Loucy (cell line): Measurements from ENCODE around the gene ADAMTS4.

Source experiments
- H2AFZ ChIP-seq: fragments of 200-600 bp; sonication (generic); 2 replicates; pipeline ENCODE4 v1.6.0; 2016; ENCODE audit warnings: antibody characterized with exemption, mild to moderate bottlenecking, low read length, moderate library complexity
- H3F3A ChIP-seq: fragments of 200-600 bp; 2 replicates; pipeline ENCODE4 v1.6.0; 2016; ENCODE audit warnings: antibody characterized with exemption, low read depth, mild to moderate bottlenecking
- H3K27me3 ChIP-seq: fragments of 200-600 bp; sonication (generic); 2 replicates; pipeline ENCODE4 v1.6.1; 2014; ENCODE audit warnings: low read length, mild to moderate bottlenecking; ENCODE audit not compliant: insufficient read depth, poor library complexity, severe bottlenecking
- H3K36me3 ChIP-seq: fragments of 200-600 bp; sonication (generic); 2 replicates; pipeline ENCODE4 v1.6.1; 2016; ENCODE audit warnings: low read length; ENCODE audit not compliant: insufficient read depth
- H3K4me1 ChIP-seq: fragments of 200-600 bp; sonication (generic); 2 replicates; pipeline ENCODE4 v1.5.1; 2014; ENCODE audit warnings: low read length, mild to moderate bottlenecking; ENCODE audit not compliant: insufficient read depth, poor library complexity, severe bottlenecking
- H3K4me2 ChIP-seq: fragments of 200-600 bp; sonication (generic); 2 replicates; pipeline ENCODE4 v1.6.0; 2014; ENCODE audit warnings: antibody characterized with exemption, low read length, low read depth, mild to moderate bottlenecking; ENCODE audit not compliant: poor library complexity, severe bottlenecking
- H3K4me3 ChIP-seq: fragments of 200-600 bp; sonication (generic); 2 replicates; pipeline ENCODE4 v1.5.1; 2014; ENCODE audit warnings: low read length, mild to moderate bottlenecking, mixed read lengths; ENCODE audit not compliant: poor library complexity, severe bottlenecking
- H3K79me2 ChIP-seq: fragments of 200-600 bp; sonication (generic); 2 replicates; pipeline ENCODE4 v1.6.1; 2014; ENCODE audit warnings: low read length; ENCODE audit not compliant: insufficient read depth
- H3K9ac ChIP-seq: fragments of 200-600 bp; sonication (generic); 2 replicates; pipeline ENCODE4 v1.6.0; 2014; ENCODE audit warnings: mild to moderate bottlenecking, low read depth, low read length, moderate library complexity; ENCODE audit not compliant: poor library complexity, severe bottlenecking
- H3K9me2 ChIP-seq: fragments of 200-600 bp; sonication (generic); replicated peaks from 2 replicates; pipeline ENCODE4 v1.6.1; 2016; ENCODE audit warnings: low read depth, low read length, mixed read lengths
- H3K9me3 ChIP-seq: fragments of 200-600 bp; sonication (generic); 2 replicates; pipeline ENCODE4 v1.6.1; 2014; ENCODE audit warnings: mild to moderate bottlenecking, antibody characterized with exemption, low read length, low read depth; ENCODE audit not compliant: insufficient read depth
- H4K20me1 ChIP-seq: fragments of 200-600 bp; sonication (generic); 2 replicates; pipeline ENCODE4 v1.6.0; 2014; ENCODE audit warnings: antibody characterized with exemption, low read length, mild to moderate bottlenecking; ENCODE audit not compliant: insufficient read depth, poor library complexity, severe bottlenecking
- CTCF ChIP-seq: fragments of 200-600 bp; sonication (generic); conservative IDR thresholded peaks from 2 replicates; pipeline ENCODE4 v1.5.1; 2014; ENCODE audit warnings: mild to moderate bottlenecking, antibody characterized with exemption, low read length
- EZH2phosphoT487 ChIP-seq: fragments of 200-600 bp; IDR thresholded peaks from 2 replicates; pipeline ENCODE4 v1.6.1; 2018; ENCODE audit warnings: antibody characterized with exemption, mild to moderate bottlenecking, moderate library complexity, borderline replicate concordance

ADAMTS4 gene

GRCh38 chr1:161162806-161163205 lies 36.0 kb downstream of the ADAMTS4 start:
- Histone ChIP-seq H3F3A (no peaks in the 10 kb centered on the region), H3K4me2 (peak overlapping the region; percentile 80), H4K20me1 (no peaks in the 10 kb centered on the region), H3K27me3 (no peaks in the 10 kb centered on the region), H3K4me1 (peaks cover 36% of the 10 kb centered on the region), H3K36me3 (peaks cover 9% of the 10 kb centered on the region; the same call in 1 of the 2 replicates), H3K9me3 (no peaks in the 10 kb centered on the region), H2AFZ (no peak overlapping the region), H3K9me2 (no peaks in the 10 kb centered on the region), H3K9ac (peak overlapping the region; percentile 92), H3K4me3 (no peak overlapping the region), H3K79me2 (peaks cover 26% of the 10 kb centered on the region)
- no peak for TF ChIP-seq EZH2phosphoT487
- no peak for TF ChIP-seq CTCF

DNA sequence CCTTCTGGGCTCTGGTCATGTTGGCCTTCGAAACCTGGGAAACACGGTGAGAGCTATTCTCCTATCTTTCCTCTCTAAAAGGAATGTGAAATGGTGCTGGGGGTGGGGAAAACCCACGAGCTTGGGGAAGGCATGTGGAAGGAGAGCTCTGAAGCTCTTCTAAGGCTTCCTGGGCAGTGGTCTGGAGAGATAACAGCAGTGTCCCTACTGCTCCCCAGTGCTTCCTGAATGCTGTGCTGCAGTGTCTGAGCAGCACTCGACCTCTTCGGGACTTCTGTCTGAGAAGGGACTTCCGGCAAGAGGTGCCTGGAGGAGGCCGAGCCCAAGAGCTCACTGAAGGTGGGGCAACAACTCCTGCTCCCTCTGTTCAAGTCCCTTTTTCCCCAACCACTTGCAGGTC lies 36.8 kb downstream of the ADAMTS4 start:
- H3K9me3 ChIP-seq: no peaks in the 10 kb centered on the region
- no peak overlapping the region for H3K4me3 ChIP-seq
- peaks cover 33% of the 10 kb centered on the region for H3K4me1 ChIP-seq
- no peak overlapping the region for H2AFZ ChIP-seq
- no peaks in the 10 kb centered on the region for H4K20me1 ChIP-seq
- H3F3A ChIP-seq: no peaks in the 10 kb centered on the region
- no peaks in the 10 kb centered on the region for H3K27me3 ChIP-seq
- H3K36me3 ChIP-seq: peaks cover 16% of the 10 kb centered on the region; the same call in 1 of the 2 replicates
- TF ChIP-seq EZH2phosphoT487 (no peak), CTCF (no peak)
- peak overlapping the region; percentile 92 for H3K9ac ChIP-seq
- H3K4me2 ChIP-seq: peak overlapping the region; percentile 80
- H3K9me2 ChIP-seq: no peaks in the 10 kb centered on the region
- peaks cover 24% of the 10 kb centered on the region for H3K79me2 ChIP-seq

DNA sequence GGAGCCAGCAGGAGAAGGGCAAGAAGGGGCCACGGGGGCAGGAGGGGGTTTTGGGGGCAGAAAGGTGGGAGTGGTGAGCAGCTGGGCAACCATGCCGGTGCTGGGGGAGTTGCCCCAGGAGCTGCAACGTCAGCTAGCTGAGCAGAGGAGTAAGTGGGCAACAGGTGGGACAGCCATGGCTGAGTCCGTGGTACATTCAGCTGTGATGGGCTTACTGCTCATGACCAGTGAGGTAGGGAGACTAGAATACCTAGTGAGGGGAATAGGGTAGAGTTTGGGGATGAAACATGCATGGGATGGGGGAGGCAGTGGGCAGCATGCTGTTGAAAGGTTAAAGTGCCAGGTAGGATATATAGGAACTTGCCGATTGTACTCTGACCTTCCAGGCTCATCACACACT lies 37.2 kb downstream of the ADAMTS4 start:
- H3F3A ChIP-seq: no peaks in the 10 kb centered on the region
- peak overlapping the region; percentile 80 for H3K4me2 ChIP-seq
- no peaks in the 10 kb centered on the region for H3K27me3 ChIP-seq
- no peaks in the 10 kb centered on the region for H4K20me1 ChIP-seq
- peaks cover 24% of the 10 kb centered on the region for H3K79me2 ChIP-seq
- TF ChIP-seq EZH2phosphoT487 (no peak), CTCF (no peak)
- peaks cover 16% of the 10 kb centered on the region; the same call in 1 of the 2 replicates for H3K36me3 ChIP-seq
- H2AFZ ChIP-seq: no peak overlapping the region
- no peaks in the 10 kb centered on the region for H3K9me2 ChIP-seq
- H3K4me1 ChIP-seq: peaks cover 29% of the 10 kb centered on the region
- H3K4me3 ChIP-seq: no peak overlapping the region
- peak overlapping the region; percentile 92 for H3K9ac ChIP-seq
- H3K9me3 ChIP-seq: no peaks in the 10 kb centered on the region
